Measurements from ENCODE around the gene MYO3B. TPM values are rescaled to one million over a fixed set of nuclear protein-coding genes. Genes with fewer than 3 reads are reported as not detected.

MYO3B gene
- polyA plus RNA-seq, 2 of the 4 experiments (the other 2 are of a cell fraction): 0.01 TPM; not detected in 1

GRCh38 chr2:170163411-170164065 is 14.4 kb upstream of the MYO3B start (continued):
- no peak for TF ChIP-seq KDM5A (IDR thresholded peaks at IDR 0.05)
- no peak for TF ChIP-seq ATOH8 (CRISPR knock-in tag; IDR thresholded peaks at IDR 0.05; ENCODE audit: low read depth)

- no peak overlapping the region for H3K4me2 ChIP-seq
- no peaks in the 10 kb centered on the region for H3K4me1 ChIP-seq
- WGBS (ENCODE audit: missing lambda C conversion rate): 36% methylated on average over 2 of the region's 2 CpGs
- H3K9me3 ChIP-seq: no peaks in the 10 kb centered on the region
- CTCF ChIA-PET: no interaction called here
- H3K4me3 ChIP-seq: no peak overlapping the region
- ATAC-seq (no peak), FAIRE-seq (no peak), DNase-seq (ENCODE audit: low read depth in 1 of 2, low spot score in 1 of 2) (no peak)
- H3K27ac ChIP-seq: no peak overlapping the region
- TF ChIP-seq HOXB13 (CRISPR knock-in tag; IDR thresholded peaks at IDR 0.05; ENCODE audit: low read depth) (no peak), FOSL2 (IDR thresholded peaks at IDR 0.05) (no peak), FOSL2 (CRISPR knock-in tag; IDR thresholded peaks at IDR 0.05) (no peak), NR3C1 (IDR thresholded peaks at IDR 0.05) (no peak)
- POLR2A ChIA-PET: no interaction called here
These were observed 12.8 kb upstream of the MYO3B start for GRCh38 chr2:170165129-170165528.

GRCh38 chr2:170166735-170167134 is 11.2 kb upstream of the MYO3B start:
- TF ChIP-seq HOXA7 (CRISPR knock-in tag; IDR thresholded peaks at IDR 0.05): no peak
- TF ChIP-seq TFCP2L1 (CRISPR knock-in tag; IDR thresholded peaks at IDR 0.05): no peak
- TF ChIP-seq JUNB (IDR thresholded peaks at IDR 0.05): no peak
- 95% methylated on average over 1 of the region's 1 CpG for WGBS (ENCODE audit: missing lambda C conversion rate)
- POLR2A ChIA-PET: no interaction called here
- no peak for ATAC-seq
- FAIRE-seq: no peak
- H3K4me2 ChIP-seq: no peak overlapping the region
- no peak overlapping the region for H3K27ac ChIP-seq
- no peak for DNase-seq (ENCODE audit: low read depth in 1 of 2, low spot score in 1 of 2)
- H3K4me3 ChIP-seq: no peak overlapping the region
- H3K4me1 ChIP-seq: no peaks in the 10 kb centered on the region
- no peaks in the 10 kb centered on the region for H3K9me3 ChIP-seq
- CTCF ChIA-PET: no interaction called here

GRCh38 chr2:170170281-170171040 is 7.5 kb upstream of the MYO3B start:
- WGBS (ENCODE audit: missing lambda C conversion rate): 90% methylated on average over 5 of the region's 5 CpGs
- no peak for ATAC-seq
- H3K4me3 ChIP-seq: no peak overlapping the region
- no peak overlapping the region for H3K27ac ChIP-seq
- no peak overlapping the region for H3K4me2 ChIP-seq
- H3K9me3 ChIP-seq: no peaks in the 10 kb centered on the region
- ChIA-PET POLR2A (no interaction called here), CTCF (interaction anchor here (0.8 kb wide), 1 partner anchor 9 kb away, joined by 3 read pairs; no protein-coding TSS in a partner anchor)
- no peak for DNase-seq (ENCODE audit: low read depth in 1 of 2, low spot score in 1 of 2)
- no peak for FAIRE-seq
- H3K4me1 ChIP-seq: no peaks in the 10 kb centered on the region
- TF ChIP-seq NFE2L2 (conservative IDR thresholded peaks at IDR 0.05; ENCODE audit: low read length): no peak
- no peak for TF ChIP-seq ZC3H11A (IDR thresholded peaks at IDR 0.05)
- no peak for TF ChIP-seq CEBPB (IDR thresholded peaks at IDR 0.05)
- TF ChIP-seq ZNF302 (CRISPR knock-in tag; IDR thresholded peaks at IDR 0.05): no peak

DNA sequence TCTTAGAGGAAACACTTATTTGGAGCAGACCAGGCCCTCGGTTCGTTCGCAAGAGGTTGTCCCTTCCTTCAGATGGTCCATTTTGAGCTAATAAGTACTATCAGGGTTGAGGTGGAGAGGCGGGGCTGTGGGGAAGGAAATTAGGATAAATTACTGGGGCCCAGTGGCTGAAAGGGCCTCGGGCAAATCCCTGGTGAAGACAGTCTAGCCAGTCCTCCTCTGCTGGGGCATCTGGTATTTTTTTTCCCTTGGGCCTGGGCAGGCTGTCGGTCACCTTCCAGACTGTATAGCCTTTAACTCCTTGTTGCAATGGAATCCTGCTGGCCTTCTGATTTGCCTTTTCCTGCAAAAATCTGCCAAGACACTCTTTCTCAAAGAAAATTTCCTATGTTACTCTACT is 1.7 kb upstream of the MYO3B start:
- ChIA-PET POLR2A (no interaction called here), CTCF (no interaction called here)
- Histone ChIP-seq H3K27ac (no peak overlapping the region), H3K9me3 (no peaks in the 10 kb centered on the region), H3K4me1 (0 out of 3 replicates have a peak, but pooled peaks cover 6% of the 10 kb centered on the region), H3K4me2 (no peak overlapping the region), H3K4me3 (no peak overlapping the region)
- no peak for FAIRE-seq
- no peak for TF ChIP-seq SMC3 (IDR thresholded peaks at IDR 0.05)
- no peak for TF ChIP-seq JUNB (IDR thresholded peaks at IDR 0.05)
- no peak for TF ChIP-seq RAD21 (conservative IDR thresholded peaks at IDR 0.05 in 1 of 2, IDR thresholded peaks at IDR 0.05 in 1 of 2)
- TF ChIP-seq NFE2L2 (conservative IDR thresholded peaks at IDR 0.05; ENCODE audit: low read length): no peak
- TF ChIP-seq HDAC2 (IDR thresholded peaks at IDR 0.05): no peak
- no peak for TF ChIP-seq HOXB5 (CRISPR knock-in tag; IDR thresholded peaks at IDR 0.05)
- TF ChIP-seq, protein P1, sequence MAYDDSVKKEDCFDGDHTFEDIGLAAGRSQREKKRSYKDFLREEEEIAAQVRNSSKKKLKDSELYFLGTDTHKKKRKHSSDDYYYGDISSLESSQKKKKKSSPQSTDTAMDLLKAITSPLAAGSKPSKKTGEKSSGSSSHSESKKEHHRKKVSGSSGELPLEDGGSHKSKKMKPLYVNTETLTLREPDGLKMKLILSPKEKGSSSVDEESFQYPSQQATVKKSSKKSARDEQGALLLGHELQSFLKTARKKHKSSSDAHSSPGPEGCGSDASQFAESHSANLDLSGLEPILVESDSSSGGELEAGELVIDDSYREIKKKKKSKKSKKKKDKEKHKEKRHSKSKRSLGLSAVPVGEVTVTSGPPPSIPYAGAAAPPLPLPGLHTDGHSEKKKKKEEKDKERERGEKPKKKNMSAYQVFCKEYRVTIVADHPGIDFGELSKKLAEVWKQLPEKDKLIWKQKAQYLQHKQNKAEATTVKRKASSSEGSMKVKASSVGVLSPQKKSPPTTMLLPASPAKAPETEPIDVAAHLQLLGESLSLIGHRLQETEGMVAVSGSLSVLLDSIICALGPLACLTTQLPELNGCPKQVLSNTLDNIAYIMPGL (CRISPR knock-in tag; IDR thresholded peaks at IDR 0.05; ENCODE audit: borderline replicate concordance): no peak
- 80% methylated on average over 6 of the region's 6 CpGs for WGBS (ENCODE audit: missing lambda C conversion rate)
- no peak for ATAC-seq
- no peak for DNase-seq (ENCODE audit: low read depth in 1 of 2, low spot score in 1 of 2)
